CD4-positive, alpha-beta T cell treated with Interferon gamma for 1 hour (primary cell): ENCODE data around the gene WHAMM.

Experiments used
- DNase-seq: peaks from one replicate; pipeline ENCODE4 v3.0.0-alpha.2; 2020

WHAMM gene

DNA sequence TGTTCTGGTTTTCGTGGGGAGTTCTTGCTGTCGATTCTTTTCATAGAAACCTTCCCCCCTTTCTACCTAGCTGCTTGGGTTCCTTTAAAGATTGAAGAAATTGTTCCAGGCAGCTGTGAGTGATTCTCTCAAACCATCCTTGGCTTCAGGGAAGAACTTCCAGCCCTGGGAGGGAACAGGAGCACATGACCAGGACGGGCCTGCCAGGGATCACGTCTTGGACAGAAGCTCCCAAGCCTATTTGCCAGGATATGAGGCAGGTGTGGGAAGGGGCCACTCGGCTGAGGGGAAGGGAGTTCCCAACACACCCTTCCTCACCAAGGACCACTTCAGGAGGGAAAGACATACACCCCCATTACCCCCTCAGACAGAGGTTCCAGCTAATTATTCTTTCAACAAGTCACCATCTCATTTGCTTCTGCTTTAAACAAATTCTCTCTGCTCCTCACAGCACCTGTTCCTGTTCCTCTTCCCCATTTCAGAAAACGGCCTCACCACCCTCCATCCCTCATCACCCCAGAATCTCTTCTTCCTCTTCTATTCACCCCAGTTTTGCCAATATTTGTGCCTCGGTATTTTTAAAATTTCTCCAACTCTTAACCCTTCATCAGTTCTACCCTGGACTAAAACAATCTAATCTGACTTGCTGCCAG, 62.5 kb downstream of the WHAMM start:
- no peak for DNase-seq

- DNase-seq = no peak
These were observed 63.7 kb downstream of the WHAMM start for GRCh38 chr15:82873000-82873680.

DNA sequence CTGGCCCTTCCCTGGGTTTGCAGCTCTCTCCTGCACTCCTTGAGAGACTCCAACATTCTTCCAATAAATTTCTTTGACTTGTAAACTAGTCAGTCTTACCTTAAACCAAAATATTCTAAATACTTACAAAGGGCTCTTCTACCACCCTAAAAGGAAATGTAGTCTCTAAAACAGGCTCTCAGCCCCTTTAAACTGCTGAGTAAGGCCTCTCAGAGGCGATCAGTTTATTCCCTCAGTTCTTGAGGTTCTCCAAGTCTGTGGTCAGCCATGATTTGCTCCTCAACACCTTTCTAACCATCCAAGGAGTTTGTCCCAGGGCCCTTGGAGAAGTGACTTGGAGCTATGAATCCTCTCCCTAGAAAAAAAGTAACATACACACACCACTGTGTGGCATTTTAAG, 64.8 kb downstream of the WHAMM start:
- DNase-seq = no peak

DNA sequence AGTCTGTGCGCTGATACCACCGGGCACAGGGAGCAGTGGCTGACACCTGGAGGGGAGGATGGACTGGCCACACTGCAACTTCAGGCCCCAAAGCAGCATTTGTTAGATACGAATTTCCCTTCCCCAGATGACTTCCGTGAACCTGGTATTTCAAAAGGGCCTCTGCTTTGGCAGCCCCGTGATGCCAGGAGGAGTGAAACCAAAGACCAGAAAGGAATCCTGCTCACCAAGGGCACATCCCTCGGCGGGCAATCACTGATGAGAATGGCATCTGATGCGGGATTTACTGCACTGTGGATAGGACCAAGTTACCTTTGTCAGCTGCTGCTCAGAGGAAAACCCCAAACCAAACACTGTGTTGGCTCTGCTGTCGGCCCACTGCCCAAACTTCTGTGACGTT, 65.5 kb downstream of the WHAMM start:
- no peak for DNase-seq

DNA sequence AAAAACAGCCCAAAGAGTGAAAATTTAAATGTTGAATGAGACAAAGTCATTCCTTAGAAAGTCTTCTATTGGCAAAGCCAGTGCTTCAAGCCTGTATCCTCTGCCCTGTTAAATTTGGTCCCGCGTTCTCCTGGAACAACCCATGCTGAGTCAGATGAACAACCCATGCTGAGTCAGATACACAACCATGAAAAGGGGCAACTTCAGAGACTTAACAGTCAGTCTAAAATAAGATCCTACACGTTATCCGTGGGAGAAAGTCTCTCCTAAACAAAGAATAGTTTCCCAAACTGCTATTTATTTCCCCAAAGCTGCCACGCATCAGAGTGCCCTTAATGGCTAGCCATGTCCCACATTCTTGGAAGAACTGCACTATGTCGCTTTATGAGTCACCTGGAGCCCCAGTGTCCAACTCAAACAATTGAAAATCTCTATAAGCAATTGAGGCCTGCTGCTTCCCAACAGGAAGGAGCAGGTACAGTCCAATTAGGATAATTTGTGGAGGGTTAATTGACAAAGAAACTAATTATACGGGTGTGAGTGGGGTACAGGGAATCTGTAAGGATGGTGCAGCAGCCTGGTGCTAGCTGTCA, 66.1 kb downstream of the WHAMM start:
- DNase-seq = no peak

GRCh38 chr15:82877825-82878224, 68.4 kb downstream of the WHAMM start:
- no peak for DNase-seq

GRCh38 chr15:82878325-82878724, 68.9 kb downstream of the WHAMM start:
- DNase-seq = no peak

DNA sequence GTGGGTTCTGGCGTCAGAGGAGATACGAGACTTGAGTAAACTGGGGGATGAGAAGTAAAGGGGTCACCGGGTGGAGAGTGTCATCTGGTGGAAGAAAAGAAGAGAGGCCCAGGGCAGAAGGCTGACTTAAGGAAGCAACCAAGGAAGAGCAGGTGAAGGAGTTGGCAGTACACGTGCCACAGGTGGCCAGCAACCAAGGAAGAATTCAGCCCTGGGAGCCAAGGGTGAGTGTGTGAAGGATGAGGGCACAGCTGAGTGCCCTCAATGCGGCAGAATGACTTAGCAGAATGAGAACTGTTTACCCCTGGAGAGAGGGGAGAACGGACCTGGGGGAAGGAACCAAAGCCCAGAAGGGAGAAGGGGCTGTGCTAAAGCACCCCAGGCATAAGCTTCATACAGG, 71.3 kb downstream of the WHAMM start:
- DNase-seq = no peak

DNA sequence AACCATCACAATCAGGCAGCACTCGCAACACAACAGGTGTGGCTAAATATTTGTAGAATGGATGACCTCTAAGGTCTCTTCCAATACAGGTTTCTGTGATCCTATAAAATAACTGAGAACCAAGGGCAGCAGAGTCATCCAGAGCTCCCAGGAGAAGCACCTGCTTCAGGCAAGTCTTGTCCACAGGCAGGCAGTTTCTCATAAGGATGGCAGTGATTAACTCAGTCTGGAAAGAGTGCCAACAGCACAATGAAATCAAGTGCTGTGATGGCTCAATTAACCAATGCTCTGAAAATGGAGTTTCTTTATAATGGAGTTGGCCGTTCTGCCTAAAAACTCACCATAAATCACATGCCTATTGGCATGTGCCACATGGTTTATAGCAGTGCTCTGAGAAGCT, 72.3 kb downstream of the WHAMM start:
- no peak for DNase-seq

- no peak for DNase-seq
These were observed 73.0 kb downstream of the WHAMM start for GRCh38 chr15:82882273-82882928.
